GM19193 (cell line): ENCODE data around the gene UFSP1.

Experiments used
- POLR2A ChIP-seq: IDR thresholded peaks from 4 replicates; pipeline ENCODE4 v1.6.1; 2011; ENCODE audit not compliant: insufficient read depth, insufficient read length; ENCODE audit errors: extremely low read depth

Gene UFSP1

DNA sequence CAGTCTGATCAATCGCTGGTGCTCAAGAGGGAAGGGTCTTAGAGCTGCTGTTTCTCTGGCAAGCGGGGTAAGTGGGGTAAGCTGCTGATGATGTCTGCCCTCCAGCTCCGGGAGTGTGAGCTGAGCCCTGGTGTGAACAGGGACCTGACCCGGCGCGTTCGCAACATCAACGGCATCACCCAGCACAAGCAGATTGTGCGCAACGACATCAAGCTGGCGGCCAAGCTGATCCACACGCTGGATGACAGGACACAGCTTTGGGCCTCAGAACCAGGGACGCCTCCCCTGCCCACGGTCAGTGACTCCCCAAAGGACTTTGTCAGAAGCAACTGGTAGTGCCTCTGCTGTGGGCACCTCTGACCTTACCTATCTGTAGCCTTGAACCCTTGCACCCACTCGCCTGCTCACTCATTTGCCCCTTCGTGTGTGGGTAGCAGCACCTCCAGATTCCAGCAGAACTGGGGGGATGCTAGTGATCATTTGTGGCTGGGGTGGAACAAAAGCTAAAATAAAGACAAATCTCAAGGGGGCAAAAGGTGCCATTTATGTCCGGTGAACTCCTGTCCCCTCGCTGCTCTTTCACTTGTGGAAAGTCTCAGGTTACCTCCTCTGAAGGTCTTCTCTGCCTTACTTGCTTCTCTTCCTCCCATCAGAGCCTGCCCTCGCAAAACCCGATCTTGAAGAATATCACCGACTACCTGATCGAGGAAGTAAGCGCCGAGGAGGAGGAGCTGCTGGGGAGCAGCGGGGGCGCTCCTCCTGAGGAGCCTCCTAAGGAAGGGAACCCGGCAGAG lies 3.2 kb downstream of the UFSP1 start:
- TF ChIP-seq POLR2A, result no peak

GRCh38 chr7:100885440-100886141 lies 3.9 kb downstream of the UFSP1 start:
- TF ChIP-seq POLR2A, result no peak

DNA sequence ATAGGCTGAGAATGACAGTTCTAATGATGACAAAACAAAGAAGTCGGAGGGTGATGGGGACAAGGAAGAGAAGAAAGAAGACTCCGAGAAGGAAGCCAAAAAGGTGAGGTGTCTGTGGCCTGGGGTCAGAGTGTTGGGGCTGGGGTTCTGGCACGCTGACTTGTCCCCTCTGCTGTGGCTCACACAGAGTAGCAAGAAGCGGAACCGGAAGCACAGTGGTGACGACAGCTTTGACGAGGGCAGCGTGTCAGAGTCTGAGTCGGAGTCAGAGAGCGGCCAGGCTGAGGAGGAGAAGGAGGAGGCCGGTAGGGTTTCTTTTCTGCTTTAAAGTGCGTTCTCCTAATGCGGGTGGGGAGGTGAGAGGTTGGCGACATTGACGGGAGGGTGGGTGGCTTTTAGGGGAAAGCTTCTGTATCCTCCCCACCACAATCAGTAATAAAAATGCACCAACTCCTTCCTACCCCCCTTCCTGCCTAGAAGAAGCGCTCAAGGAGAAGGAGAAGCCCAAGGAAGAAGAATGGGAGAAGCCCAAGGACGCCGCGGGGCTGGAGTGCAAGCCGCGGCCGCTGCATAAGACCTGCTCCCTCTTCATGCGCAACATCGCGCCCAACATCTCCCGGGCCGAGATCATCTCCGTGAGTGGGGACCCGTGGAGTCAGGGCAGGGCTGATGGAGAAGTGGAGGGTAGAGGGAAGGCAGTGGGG lies 4.6 kb downstream of the UFSP1 start:
- TF ChIP-seq POLR2A, result no peak

DNA sequence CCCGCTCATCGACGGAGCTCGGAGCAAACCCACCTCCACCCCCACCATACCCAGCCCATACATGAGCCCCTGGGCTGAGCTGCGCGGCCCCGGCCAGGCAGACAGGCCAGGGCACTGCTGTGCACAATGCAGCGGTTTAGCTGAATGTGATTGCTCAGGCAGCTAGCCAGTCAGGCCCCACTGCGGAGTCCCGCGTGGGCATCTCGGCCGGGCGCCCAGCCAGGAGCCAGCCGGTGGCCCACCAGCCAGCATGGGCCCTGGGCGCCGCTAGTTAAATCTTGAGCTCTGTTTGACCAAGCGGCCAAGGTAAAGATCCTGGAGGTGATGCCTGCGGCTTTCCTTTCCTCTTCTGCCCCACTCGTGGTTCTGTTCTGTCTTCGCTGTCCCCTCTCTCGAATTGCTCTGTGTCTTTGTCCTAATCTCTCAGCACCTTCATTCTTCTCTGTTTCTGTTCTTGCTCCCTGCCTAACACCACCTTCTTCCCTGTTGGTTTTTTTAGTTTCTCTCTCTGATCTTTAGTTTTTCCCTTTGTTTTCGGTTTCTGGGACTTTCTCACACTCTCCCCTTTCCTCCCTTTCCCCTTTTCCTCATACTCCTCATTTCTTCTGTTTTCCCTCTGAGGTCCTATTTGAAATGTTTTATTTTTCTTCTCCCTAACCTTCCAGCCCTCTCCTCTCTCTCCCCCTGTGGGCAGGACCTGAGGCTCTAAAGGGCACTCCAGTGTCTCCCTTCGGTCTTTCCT lies 6.6 kb downstream of the UFSP1 start:
- TF ChIP-seq POLR2A, result no peak

- TF ChIP-seq POLR2A, result no peak
Measured at GRCh38 chr7:100882201-100882600, 7.3 kb downstream of the UFSP1 start.

- TF ChIP-seq POLR2A, result no peak
Measured at GRCh38 chr7:100881136-100881535, 8.4 kb downstream of the UFSP1 start.

DNA sequence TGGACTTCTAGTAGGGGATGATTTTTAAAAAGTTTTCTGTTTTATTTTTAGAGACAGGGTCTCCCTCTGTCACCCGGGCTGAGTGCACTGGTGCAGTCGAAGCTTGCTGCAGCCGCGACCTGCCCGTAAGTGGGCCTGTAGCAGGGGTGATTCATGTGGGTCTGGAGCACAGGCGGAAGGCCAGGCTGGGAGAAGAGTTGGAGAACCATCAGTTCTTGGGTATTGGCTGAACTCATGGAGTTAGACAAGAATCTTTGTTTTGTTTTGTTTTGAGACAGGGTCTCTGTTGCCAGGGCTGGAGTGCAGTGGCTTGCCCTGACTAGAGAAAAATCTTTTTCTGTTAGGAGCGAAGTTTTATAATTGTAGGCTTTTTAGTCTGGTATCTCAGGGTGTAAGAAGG lies 8.9 kb downstream of the UFSP1 start:
- TF ChIP-seq POLR2A, result no peak

- no peak for TF ChIP-seq POLR2A
Measured at GRCh38 chr7:100879685-100880261, 9.7 kb downstream of the UFSP1 start.

DNA sequence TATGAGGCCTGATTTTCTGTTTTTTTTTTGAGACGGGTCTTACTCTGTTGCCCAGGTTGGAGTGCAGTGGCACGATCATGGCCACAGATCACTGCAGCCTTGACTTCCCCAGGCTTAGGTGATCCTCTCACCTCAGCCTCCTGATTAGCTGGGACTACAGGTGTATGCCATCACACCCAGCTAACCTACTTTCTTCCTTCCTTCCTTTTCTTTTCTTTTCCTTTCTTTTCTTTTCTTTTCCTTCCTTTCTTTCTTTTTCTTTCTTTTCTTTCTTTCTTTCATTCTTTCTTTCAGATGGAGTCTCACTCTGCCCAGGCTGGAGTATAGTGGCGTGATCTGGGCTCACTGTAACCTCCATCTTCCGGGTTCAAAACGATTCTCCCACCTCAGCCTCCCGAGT lies 10.8 kb downstream of the UFSP1 start:
- TF ChIP-seq POLR2A, result no peak

GRCh38 chr7:100878013-100878412 lies 11.5 kb downstream of the UFSP1 start:
- no peak for TF ChIP-seq POLR2A

- TF ChIP-seq POLR2A, result no peak
Measured at GRCh38 chr7:100875356-100875751, 14.2 kb downstream of the UFSP1 start.

- peak; percentile 97 for TF ChIP-seq POLR2A
Measured at GRCh38 chr7:100874577-100875355, 14.7 kb downstream of the UFSP1 start, which contains the start of gene SRRT. SRRT (plus strand) TSS chr7:100875103; CDS start chr7:100875591, 488 bp downstream.

DNA sequence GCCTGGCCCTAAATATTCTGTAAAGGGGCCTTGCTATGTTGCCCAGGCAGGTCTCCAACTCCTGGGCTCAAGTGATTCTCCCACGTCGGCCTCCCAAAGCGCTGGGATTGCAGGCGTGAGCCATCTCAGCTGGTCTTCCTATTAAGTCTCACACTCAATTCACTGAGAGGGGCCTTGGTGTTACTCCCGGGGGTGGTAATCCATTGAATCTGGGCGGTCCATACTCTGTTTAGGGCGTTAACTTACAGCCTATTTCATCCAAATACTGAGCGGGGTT lies 15.3 kb downstream of the UFSP1 start:
- no peak for TF ChIP-seq POLR2A
